RWPE1 (cell line): ENCODE data around the gene GMFB.

Experiments
- CTCF ChIA-PET: fragments of 350-600 bp; sonication (Branson Sonifier 250); formaldehyde crosslinking; extraction: SDS; loops from one replicate; lab custom pipeline; 2021; lab: Yijun Ruan, JAX
- POLR2A ChIA-PET: fragments of 400-600 bp; formaldehyde crosslinking; extraction: SDS; loops from one replicate; lab custom pipeline; 2020; ENCODE audit warnings: antibody characterized with exemption; ENCODE audit not compliant: low non-redundant PET; lab: Yijun Ruan, JAX
- DNase-seq: peaks from one replicate; pipeline ENCODE4 v3.0.0; 2012; ENCODE audit warnings: low spot score
- H3K27ac ChIP-seq: fragments of 450-650 bp; 2 replicates; pipeline ENCODE4 v1.5.1; 2017
- CTCF ChIP-seq: fragments of 450-650 bp; conservative IDR thresholded peaks from 2 replicates; pipeline ENCODE4 v1.5.1; 2017; ENCODE audit warnings: low read depth, mild to moderate bottlenecking

GMFB gene

GRCh38 chr14:54512393-54512792 lies 23.6 kb upstream of the GMFB start:
- no peak overlapping the region for H3K27ac ChIP-seq
- TF ChIP-seq CTCF, result no peak
- CTCF ChIA-PET, result no interaction called here
- DNase-seq, result no peak
- POLR2A ChIA-PET, result no interaction called here

GRCh38 chr14:54509546-54510501 lies 21.0 kb upstream of the GMFB start, which contains the start of gene CGRRF1:
Gene CGRRF1 (plus strand): TSS chr14:54509906. CDS start chr14:54509960, 54 bp downstream.
- POLR2A ChIA-PET, result interaction anchor here (0.6 to 0.9 kb wide), 2 partner anchors 22 kb away, joined by 3 read pairs; no protein-coding TSS in a partner anchor
- DNase-seq, result peak; percentile 95
- peak within 1 kb of the TSS; percentile 74 for H3K27ac ChIP-seq
- peak; percentile 54 for TF ChIP-seq CTCF
- CTCF ChIA-PET, result interaction anchor here (0.6 to 0.7 kb wide), 2 partner anchors 26 to 150 kb away, joined by 3 read pairs; no protein-coding TSS in a partner anchor

GRCh38 chr14:54503486-54503885 lies 14.7 kb upstream of the GMFB start:
- ChIA-PET CTCF (no interaction called here), POLR2A (no interaction called here)

GRCh38 chr14:54502602-54503001 lies 13.8 kb upstream of the GMFB start:
- no peak for TF ChIP-seq CTCF
- DNase-seq, result no peak
- CTCF ChIA-PET, result interaction anchor here (0.6 to 0.7 kb wide), 3 partner anchors 42 to 96 kb away, joined by 3 to 6 read pairs (median 3); no protein-coding TSS in a partner anchor
- POLR2A ChIA-PET, result no interaction called here
- H3K27ac ChIP-seq, result no peak overlapping the region

More at GRCh38 chr14:54503486-54503885, 14.7 kb upstream of the GMFB start:
- H3K27ac ChIP-seq, result no peak overlapping the region
- DNase-seq, result no peak
- no peak; the same call in 1 of the 2 replicates for TF ChIP-seq CTCF

GRCh38 chr14:54501480-54501879 lies 12.7 kb upstream of the GMFB start:
- CTCF ChIA-PET, result interaction anchor here (0.5 to 0.6 kb wide), 3 partner anchors 33 to 1458 kb away, joined by 3 read pairs; no protein-coding TSS in a partner anchor

More at GRCh38 chr14:54501480-54501879, 12.7 kb upstream of the GMFB start:
- H3K27ac ChIP-seq, result no peak overlapping the region
- POLR2A ChIA-PET, result no interaction called here
- no peak for TF ChIP-seq CTCF
- DNase-seq, result no peak
